NCI-H460 (cell line): ENCODE data around the gene PANK2. TPM values are rescaled to one million over a fixed set of nuclear protein-coding genes. Genes with fewer than 3 reads are reported as not detected.
"Not testable (repeated sequence)": the region's sequence is repeated elsewhere in the genome, so short reads cannot be mapped to it uniquely, and the experiment has no call there.

Experiments used
- DNase-seq: peaks from one replicate; pipeline ENCODE4 v3.0.0-alpha.2; 2016; ENCODE audit warnings: low read depth; ENCODE audit errors: extremely low read depth
- total RNA-seq: library from RNA; depleted of rRNA; stranded (reverse); fragments of >200 nt; shearing (Covaris generic); gene quantifications from 2 replicates; pipeline ENCODE4 v1.2.3, GENCODE V29; 2014

The PANK2 gene
- total RNA-seq, 1 experiment from 2014 or later = 36.8 TPM

DNA sequence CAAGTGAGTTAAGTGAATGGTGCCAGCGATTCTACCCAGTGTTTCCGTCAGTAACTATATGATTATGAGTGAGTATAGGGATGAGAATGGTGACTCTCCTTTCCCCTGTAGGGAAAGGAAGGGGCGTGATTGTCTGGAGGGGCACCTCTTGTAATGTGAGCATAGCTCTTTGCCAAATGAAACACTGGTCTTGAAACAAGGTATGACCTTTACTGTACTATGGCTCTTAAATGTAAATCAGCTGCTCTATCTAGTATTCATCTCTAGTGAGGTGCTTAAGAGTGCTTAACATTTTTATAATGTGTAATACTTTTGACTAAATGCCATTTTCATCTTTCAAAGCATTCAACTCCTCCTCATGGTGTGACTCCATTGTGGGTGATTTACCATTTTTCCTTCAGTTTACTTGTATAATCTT, 11.0 kb downstream of the PANK2 start:
- DNase-seq = no peak

DNA sequence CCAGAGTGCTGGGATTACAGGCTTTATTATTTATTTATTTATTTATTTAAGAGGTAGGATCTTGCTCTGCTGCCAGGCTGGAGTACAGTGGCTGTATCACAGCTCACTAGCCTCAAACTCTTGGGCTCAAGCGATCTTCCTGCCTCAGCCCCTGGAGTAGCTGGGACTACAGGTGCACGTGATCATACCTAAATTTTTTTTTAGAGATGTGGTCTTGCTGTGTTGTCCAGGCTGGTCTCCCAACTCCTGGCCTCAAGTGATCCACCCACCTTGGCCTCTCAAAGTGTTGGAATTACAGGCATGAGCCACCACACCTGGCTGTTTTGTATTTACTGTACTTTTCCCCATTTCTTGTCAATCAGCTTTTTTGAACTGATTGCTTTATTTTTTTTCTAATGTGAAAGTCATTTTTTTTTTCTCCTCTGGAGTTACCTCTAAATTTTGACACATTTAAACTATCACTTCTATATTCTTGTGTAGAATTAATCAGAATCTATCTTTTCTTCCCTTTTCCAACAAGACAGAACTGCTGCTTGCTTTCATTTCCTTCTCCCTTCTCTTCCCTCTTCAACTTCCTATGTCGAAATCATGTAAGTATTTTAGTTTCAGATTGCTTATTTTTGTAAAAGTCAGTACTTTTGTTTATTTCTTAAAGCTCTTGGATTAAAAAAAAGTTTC, 12.0 kb downstream of the PANK2 start:
- no peak for DNase-seq

DNA sequence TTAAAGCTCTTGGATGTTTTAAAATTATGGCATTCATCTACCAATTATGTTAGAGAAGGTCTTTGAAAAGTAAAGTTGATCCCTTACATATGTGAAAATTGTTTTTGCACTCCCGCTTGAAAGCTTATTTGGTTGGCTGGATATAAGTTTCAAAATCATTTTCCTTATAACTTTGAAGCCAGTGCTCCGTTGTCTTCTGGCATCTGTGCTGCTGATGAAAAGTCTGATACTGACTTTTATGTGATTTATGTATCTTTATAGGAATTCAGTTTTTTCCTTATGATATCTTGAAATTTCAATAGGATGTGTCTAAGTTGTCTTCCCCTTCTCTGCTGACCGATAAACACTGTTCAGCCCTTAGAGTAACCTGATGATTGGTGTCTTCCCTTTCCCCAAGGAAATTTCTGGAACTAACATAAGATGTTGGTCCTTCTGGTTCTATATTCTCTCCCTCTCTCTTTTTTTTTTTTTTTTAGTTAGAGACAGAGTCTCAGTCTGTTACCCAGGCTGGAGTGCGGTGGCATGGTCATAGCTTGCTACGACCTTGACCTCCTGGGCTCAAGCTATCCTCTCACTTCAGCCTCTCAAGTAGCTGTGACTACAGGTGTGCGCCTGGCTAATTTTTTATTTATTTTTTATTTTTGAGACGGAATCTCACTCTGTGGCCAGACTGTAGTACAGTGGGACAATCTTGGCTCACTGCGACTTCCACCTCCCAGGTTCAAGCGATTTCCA, 12.7 kb downstream of the PANK2 start:
- no peak for DNase-seq

DNA sequence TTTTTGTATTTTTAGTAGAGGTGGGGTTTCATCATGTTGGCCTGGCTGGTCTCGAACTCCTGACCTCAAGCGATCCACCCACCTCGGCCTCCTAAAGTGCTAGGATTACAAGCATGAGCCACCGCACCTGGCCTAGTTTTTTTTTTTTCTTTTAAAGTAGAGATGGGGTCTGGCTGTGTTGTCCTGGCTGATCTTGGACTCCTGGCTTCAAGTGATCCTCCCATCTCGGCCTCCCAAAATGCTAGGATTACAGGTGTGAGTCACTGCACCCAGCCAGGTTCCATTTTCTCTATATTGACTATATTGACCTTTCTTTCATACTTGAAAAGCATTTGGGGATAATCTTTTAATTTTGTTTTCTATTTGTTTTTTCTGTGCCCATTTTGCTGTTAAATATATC, 13.3 kb downstream of the PANK2 start:
- DNase-seq = no peak

DNA sequence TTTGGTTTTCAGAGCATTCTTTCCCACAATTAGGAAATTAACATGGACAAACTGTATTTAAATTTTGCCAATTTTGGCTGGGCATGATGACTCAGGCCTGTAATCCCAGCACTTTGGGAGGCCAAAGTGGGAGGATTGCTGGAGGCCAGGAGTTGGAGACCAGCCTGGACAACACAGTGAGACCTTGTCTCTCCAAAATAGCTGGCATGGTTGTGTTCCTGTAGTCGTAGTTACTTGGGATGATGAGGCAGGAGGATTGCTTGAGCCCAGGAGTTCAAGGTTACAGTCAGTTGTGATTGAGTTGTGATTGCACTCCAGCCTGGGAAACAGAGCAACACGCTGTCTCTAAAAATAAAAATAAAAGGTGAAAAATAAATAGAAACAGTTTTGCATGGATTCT, 15.0 kb downstream of the PANK2 start:
- no peak for DNase-seq

DNA sequence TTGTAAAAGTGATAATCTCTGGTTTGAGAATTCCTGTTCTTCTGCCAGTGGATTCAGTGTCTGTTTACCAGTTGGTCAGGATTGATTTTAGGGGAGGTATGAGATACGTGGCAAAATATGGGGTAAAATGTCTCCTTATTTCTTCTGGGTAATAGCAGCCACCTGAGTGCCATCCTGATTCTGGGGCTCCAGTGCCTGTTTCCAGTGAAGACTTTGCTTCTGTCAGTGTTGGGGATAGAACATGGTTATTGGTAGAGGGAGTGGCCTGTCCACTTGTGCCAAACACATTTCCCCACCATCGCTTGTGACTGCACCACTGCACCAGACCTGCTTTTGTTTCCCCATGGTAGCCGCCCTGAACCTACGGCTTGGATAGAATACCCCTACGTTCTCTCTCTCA, 15.7 kb downstream of the PANK2 start:
- DNase-seq = no peak

DNA sequence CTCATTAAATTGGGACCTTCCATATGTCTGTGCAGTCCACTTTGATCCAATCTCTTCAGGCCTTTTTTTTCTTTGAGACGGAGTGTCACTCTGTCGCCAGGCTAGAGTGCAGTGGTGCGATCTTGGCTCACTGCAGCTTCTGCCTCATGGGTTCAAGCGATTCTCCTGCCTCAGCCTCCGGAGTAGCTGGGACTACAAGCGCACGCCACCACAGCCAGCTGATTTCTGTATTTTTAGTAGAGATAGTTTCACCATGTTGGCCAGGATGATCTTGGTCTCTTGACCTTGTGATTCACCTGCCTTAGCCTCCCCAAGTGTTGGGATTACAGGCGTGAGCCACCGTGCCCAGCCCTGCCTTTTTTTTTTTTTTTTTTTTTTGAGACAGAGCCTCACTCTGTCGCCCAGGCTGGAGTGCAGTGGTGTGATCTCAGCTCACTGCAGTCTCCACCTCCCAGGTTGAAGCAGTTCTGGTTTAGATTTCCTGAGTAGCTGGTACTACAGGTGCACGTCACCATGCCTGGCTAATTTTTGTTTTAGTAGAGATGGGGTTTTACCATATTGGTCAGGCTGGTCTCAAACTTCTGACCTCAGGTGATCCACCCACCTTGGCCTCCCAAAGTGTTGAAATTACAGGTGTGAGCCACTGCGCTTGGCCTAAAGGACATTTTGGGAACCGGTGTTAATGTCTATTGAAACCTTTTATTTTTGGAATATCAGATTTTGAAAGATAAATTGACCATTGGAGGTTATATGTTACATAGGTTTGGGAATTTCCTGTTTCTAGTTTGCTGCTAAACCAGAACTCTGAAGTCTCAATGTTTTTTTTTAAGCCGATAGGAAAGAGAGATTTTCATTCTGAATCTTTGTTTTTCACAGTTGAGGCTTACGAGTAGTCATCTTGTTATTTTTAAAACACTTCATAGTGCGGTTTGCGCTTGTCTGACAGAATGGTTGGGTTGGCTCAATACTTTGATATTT, 17.8 kb downstream of the PANK2 start:
- not testable (repeated sequence) for DNase-seq

DNA sequence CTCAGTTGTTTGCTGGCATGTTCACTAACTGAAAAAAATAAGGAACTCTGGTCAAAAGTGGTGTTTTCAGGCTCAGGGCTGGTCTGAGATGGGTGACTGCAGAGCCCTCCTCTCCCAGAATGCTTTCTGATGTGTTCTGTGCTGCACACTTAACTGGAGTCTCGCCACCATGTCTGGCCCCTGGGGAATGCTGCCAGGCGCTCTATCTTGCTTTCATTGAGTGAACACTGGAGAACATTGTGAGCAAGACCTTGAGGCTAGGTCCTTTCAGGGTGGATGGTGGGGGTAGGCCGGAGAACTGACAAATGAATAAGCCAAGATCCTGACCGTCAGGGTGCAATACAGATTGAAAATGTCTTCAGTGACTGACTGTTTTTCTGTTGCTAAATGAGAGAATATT, 19.5 kb downstream of the PANK2 start:
- no peak for DNase-seq

DNA sequence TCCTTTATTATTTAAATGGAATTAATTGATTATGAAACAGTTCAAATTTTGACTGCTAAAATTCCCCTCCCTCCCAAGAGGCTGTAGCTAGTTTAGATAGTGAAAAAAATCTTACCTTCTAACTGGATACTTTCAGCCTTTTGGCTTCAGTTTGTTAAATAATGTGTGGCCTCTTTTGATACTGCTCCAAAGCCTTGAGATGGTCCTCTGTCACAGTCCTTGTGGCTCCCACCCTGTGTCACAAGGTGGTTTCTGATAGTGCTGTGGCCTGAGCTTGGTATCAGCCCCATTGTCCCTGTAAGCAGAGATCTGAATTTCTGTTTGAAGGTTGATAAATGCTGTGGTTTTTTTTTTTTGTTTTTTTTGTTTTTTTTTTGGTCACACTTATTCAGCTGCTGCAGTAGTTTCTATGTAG, 20.8 kb downstream of the PANK2 start:
- no peak for DNase-seq

DNA sequence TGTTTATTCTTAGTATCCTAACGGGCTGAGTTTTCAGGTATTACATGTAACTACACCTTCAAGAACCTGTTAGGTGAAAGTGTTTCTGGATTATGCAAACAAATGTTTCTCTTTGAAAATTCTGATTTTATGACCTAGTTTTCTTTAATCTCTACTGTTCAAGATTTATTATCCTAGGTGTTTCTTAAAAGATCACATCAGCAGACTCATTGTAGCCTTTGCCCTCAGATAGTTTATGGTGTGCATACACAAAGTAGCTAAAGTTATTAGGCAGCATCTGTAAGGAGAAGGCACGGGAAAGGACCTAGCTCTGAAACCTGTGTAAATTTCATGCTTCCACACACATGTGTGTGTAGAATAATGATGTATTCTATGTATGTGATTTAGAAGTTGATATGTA, 21.7 kb downstream of the PANK2 start:
- no peak for DNase-seq

DNA sequence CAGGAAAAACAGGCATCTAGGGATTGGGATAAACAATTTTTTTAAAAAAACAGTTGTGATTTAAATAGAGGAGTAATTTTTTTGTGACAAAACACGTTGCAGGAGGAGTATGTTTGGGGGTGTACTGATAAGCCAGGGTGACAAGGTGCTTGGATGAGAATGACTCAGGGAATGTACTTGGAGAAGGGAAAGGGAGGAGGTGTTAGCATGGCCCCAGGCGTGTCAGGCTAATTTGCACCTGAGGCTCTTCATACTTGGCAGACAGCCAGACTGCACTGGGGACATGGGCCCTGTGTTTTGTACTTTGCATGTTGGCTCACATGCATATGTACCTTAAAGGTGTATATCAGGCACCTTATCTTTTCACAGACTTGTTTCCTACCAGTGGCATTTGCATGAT, 22.8 kb downstream of the PANK2 start:
- no peak for DNase-seq

DNA sequence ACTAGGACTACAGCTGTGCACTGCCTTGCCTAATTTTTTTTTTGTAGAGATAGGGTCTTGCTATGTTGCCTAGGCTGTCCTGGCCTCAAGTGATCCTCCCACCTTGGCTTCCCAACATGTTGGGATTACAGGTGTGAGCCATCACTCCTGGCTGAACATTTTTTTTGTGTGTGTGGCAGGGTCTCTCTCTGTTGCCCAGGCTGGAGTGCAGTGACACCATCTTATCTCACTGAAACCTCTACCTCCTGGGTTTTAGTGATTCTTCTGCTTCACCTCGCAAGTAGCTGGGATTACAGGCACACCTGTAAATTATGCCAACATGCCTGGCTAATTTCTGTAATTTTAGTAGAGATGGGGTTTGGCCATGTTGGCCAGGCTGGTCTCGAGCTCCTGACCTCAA, 25.3 kb downstream of the PANK2 start:
- DNase-seq = no peak

DNA sequence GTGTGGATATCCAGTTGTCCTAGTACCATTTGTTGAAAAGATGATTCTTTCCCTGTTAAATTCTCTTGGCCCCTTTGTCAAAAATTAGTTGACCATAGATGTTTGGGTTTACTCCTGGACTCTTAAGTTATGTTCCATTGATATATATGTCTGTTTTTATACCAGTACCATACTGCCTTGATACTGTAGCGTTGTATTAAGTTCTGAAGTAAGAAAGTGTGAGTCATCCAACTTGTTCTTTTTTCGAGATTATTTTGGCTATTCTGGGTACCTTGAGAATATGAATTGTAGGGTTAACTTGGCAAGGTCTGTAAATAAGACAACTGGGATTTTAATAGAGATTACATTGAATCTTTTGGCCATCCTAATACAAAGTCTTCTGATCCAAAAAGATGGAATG, 26.5 kb downstream of the PANK2 start:
- DNase-seq = no peak

DNA sequence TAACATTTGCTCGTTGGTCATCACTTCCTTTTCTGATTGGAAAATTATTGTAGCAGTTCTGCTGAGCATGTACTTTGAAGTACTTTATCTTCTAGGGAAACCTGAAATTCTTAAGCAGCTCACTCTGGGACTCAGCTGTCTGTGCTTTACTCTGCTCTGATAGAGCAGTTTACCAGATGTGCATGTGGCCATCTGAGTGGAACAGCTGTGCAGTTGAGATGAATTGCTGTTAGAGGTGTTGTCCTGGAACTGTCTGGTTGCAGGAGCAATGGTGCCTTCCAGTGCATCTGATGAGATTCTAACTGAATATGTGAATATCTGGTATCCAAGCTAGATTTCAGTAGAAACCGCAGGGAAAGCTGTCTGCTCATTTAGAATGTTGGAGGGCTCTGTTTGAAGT, 27.2 kb downstream of the PANK2 start:
- no peak for DNase-seq

DNA sequence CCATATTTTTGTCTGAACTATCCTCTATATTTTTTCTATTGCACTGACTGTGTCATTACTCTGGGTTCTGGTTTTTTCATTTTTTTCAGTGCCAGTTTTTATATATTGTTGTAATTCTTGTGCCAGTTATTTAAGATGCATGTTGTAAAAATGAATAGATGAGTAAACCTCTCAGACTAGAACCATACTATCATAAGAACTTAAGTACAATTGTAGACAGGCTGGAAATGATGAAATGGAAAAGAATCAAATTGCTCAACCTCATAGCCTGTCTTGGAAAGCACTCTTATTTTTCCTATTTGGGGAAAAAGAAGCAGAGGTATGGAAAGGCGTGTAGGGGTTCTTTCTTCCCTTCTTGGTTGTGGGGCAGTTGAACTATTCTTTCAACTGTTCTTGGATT, 30.2 kb downstream of the PANK2 start:
- no peak for DNase-seq

DNA sequence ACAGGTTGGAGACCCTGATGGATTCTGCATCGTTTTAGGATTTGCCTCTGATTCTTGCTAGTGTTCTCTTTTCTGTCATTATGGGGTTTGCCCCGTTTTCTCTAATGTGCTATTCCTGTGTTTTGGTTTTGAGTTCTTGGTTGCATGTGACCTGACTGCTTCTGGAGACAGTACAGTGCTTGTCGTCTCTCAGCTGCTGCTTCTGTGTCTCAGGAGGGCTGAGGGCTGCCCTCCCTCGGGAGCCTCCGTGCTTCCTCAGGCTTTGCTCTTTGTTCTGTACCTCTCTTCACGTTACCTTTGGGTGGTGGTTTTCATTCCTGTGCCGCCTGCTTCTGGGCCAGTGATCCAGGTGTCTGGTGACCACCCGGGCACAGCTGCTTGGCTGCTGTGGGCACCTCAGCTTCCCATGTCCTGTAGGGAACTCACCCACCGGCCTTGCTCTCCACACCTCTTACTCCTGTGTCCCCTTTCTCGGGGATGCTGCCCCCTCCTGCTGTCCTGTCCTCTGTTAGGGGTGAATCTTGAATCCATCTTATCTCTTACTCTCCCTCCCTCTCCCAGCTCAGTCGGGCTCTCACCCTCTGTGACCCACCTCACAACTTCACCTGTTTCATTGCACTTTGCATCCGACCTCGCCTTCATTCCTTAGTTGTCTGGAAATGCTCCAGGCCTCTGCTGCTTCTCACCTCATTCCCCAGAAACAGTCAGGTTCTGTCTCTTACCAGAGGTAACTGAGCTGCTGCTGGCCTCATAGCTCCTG, 33.2 kb downstream of the PANK2 start:
- no peak for DNase-seq

DNA sequence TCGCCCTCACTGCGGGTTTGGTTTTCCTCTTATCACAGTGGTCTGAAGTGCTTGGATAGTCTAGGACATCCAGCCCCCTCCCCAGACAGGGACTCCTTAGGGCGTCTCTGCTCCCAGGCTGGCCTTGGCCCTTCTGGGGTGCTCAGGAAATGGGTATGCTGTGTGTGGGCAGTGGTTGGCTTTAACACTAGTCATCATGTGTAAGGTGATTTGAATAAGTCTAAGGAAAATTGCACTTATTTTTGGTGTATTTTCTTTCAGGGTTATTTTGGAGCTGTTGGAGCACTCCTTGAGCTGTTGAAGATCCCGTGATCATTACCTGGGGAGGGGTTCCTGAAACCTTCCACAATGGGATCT, 33.8 kb downstream of the PANK2 start:
- no peak for DNase-seq

DNA sequence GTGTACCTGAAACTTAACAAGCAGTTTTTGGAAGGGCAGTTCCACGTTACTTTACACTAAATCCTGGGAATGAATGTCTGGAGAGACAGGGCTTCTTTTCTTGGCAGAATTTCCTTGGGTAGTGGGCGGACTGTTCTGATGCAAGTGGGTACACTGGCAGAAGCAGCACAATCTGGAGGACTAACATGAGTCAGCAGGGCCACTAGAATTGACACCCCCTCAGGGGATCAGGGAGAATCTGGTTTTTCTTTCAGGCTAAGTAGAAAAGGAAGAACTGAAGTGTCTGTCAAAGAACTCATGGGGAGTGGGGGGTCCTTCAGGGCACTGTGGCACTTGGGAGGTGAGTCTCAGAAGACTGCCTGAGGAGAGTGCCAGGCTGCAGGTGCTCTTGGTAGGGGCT, 34.6 kb downstream of the PANK2 start:
- DNase-seq = no peak

DNA sequence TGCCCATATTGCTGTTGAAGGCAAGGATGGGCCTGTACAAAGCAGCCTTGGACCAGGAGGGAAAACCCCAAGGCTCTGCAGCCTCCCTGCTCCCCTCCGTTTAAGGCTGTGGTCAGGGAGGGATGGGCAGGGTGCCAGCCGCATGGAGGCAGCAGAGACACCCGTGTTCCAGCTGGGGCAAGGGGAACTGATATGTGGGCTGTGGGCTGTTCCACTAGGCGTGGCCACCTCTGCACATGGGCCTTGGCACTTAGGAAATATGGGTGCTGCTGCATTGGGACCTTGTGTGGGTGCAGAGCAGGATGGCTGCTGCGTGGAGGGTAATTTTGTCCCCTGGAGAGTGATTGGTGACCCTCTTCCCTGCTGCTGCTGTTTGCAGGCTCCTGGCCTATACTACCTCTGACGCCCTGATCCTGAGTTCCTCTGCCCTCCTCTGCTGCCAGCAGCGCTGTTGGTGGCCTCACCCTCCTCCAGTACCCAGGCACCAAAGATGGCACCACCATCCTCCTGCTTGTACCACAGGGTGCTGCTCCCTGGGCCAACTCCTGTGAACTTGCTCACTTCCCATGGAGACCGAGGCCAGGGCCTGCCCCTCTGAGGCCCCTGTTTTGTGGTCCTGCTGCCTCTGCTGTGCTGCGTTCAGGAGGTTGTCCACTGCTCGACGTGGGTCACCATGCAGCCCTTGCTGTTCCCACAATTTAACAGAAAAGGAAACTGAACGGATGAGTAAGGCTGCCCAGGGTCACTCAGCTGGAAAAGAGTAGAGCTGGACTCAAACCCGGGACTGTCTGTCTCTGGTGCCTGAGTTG, 35.3 kb downstream of the PANK2 start:
- DNase-seq = no peak
